Activated CD4-positive, alpha-beta T cell treated with anti-CD3 and anti-CD28 coated beads, Interleukin-2, amount 10 ng/mL, durations not matched to agents 7 days and 5 days (primary cell): ENCODE data around the gene NFKB1. TPM values are rescaled to one million over a fixed set of nuclear protein-coding genes. Genes with fewer than 3 reads are reported as not detected.

ENCODE experiments used
- CTCF ChIA-PET: fragments of 350-600 bp; sonication (Branson Sonifier 250); formaldehyde crosslinking; loops from one replicate; lab custom pipeline; 2021; ENCODE audit warnings: antibody characterized with exemption; lab: Charles Lee
- POLR2A ChIA-PET: fragments of 350-600 bp; sonication (Branson Sonifier 250); formaldehyde crosslinking; loops from one replicate; lab custom pipeline; 2021; ENCODE audit warnings: antibody characterized with exemption; lab: Charles Lee
- DNase-seq: peaks from one replicate; pipeline ENCODE4 v3.0.0-alpha.2; 2020
- H3K27ac Mint-ChIP-seq: one replicate; pipeline ENCODE4 v1.8.0; 2021; ENCODE audit warnings: mild to moderate bottlenecking, moderate library complexity, mixed read lengths
- H3K27me3 Mint-ChIP-seq: one replicate; pipeline ENCODE4 v1.8.0; 2021; ENCODE audit warnings: mixed read lengths
- H3K36me3 Mint-ChIP-seq: one replicate; pipeline ENCODE4 v1.8.0; 2021; ENCODE audit warnings: low read depth, mixed read lengths
- H3K4me1 Mint-ChIP-seq: one replicate; pipeline ENCODE4 v1.8.0; 2021; ENCODE audit warnings: mixed read lengths
- H3K4me3 Mint-ChIP-seq: one replicate; pipeline ENCODE4 v1.8.0; 2021; ENCODE audit warnings: mild to moderate bottlenecking, moderate library complexity, mixed read lengths
- H3K9me3 Mint-ChIP-seq: one replicate; pipeline ENCODE4 v1.8.0; 2021; ENCODE audit warnings: mixed read lengths
- total RNA-seq, 2 experiments: library from RNA; stranded (reverse); gene quantifications; one replicate each; pipeline ENCODE4 v1.2.3, GENCODE V29; 2021

Gene NFKB1
- total RNA-seq, 2 experiments from 2014 or later = 135 to 142 TPM

DNA sequence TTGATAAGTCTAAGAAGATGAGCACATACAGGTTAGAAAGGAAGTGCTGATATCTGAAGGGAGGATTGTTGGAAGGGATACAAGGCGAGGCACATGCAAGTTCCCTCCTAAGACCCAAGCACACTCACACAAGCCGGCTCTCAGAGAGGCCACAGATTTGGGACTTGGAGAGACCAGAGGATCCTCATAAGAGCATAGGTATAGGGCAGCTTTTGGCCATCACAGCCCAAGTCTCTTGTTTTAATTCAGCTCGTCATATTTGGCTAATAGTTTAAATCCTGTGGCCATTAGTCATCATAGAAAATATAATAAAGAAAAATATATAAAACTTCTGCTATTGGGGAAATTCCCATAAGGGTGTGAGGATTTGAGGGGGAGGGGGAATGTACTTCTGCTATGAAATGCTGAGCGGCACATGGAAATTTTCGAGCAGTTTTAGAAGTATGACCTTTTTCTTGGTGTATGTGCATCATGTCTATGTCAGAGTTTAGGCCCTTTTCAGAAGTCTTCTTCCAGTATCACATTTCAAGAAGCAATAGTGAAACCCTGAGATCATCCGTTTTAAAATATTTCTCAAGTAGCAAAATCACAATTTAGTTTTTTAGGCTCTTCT lies 97.7 kb downstream of the NFKB1 start:
- Mint-ChIP-seq H3K9me3 (peaks cover 9% of the 10 kb centered on the region), H3K36me3 (peaks cover 89% of the 10 kb centered on the region), H3K4me1 (peaks cover 85% of the 10 kb centered on the region), H3K27ac (peak overlapping the region; percentile 94), H3K4me3 (peak overlapping the region; percentile 51), H3K27me3 (no peaks in the 10 kb centered on the region)
- POLR2A ChIA-PET = interaction anchor here (0.6 kb wide), 1 partner anchor 254 kb away, joined by 3 read pairs; no protein-coding TSS in a partner anchor
- no peak for DNase-seq
- CTCF ChIA-PET = interaction anchor here (0.9 to 1.3 kb wide), 5 partner anchors 10 to 153 kb away, joined by 3 read pairs; no protein-coding TSS in a partner anchor

DNA sequence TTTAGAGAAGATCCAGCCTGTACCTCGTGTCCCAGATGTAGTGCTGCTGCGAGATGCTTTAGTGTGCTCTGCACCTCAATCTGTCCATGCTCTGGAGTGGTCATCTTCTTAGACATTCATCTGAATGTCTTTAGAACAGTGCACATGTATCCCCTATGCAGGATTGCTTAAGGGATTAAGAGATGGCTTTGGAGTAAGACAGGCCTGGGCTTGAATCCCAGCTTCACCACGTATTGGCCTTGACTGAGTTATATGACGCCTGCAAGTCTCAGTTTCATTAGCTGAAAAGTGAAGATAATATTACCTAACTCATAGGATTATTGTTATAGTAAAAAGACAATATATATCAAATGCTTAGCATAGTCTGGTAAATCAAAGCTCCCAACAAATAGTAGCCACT lies 98.3 kb downstream of the NFKB1 start:
- peak overlapping the region; percentile 24 for H3K4me3 Mint-ChIP-seq
- H3K9me3 Mint-ChIP-seq = peaks cover 9% of the 10 kb centered on the region
- peak overlapping the region; percentile 94 for H3K27ac Mint-ChIP-seq

DNA sequence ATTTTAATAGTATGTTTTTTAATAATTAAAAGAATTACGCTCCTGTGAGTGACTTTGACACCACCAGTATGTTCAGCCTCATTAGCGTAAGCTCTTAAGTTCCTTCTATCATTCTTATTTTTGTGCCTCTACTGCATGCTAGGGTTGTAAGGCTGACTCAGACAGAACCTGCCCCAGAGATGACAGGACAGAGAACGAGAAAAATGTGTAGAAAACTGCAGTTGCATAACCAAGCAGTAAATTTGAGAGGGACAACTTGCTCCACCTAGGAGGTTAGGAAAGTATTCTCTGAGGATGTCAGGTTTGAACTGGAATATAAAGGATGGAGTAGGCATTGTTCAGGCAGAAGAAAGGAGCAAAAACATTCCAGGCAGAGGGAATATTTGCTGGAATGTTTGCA lies 98.7 kb downstream of the NFKB1 start:
- no peak for DNase-seq
- H3K36me3 Mint-ChIP-seq = peaks cover 88% of the 10 kb centered on the region
- peak overlapping the region; percentile 33 for H3K27ac Mint-ChIP-seq
- ChIA-PET CTCF (interaction anchor here (0.9 to 1.2 kb wide), 3 partner anchors 9 to 23 kb away, joined by 3 read pairs; no protein-coding TSS in a partner anchor), POLR2A (no interaction called here)
- peaks cover 9% of the 10 kb centered on the region for H3K9me3 Mint-ChIP-seq
- H3K27me3 Mint-ChIP-seq = no peaks in the 10 kb centered on the region
- H3K4me1 Mint-ChIP-seq = peaks cover 83% of the 10 kb centered on the region
- H3K4me3 Mint-ChIP-seq = no peak overlapping the region

More for the DNA sequence above, 98.3 kb downstream of the NFKB1 start:
- Mint-ChIP-seq H3K27me3 (no peaks in the 10 kb centered on the region), H3K36me3 (peaks cover 88% of the 10 kb centered on the region), H3K4me1 (peaks cover 83% of the 10 kb centered on the region)
- no peak for DNase-seq
- POLR2A ChIA-PET = no interaction called here
- CTCF ChIA-PET = interaction anchor here (0.9 to 1.2 kb wide), 3 partner anchors 10 to 23 kb away, joined by 3 read pairs; no protein-coding TSS in a partner anchor

DNA sequence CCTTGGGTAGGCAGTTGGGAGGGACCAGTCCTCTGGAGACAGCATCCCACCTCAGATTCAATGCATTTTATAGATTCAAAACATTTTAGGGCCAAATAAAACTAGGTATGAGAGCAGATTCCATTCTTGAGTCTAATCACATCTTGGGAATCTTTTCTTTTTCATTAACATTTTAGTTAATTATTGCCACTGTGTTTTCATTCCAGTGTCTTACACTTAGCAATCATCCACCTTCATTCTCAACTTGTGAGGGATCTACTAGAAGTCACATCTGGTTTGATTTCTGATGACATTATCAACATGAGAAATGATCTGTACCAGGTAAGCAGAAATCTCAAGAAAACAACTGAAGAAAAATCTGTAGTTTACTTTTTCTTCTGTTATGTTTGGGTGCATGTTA lies 99.5 kb downstream of the NFKB1 start:
- Mint-ChIP-seq H3K27ac (no peak overlapping the region), H3K9me3 (peaks cover 9% of the 10 kb centered on the region), H3K4me1 (peaks cover 84% of the 10 kb centered on the region)

DNA sequence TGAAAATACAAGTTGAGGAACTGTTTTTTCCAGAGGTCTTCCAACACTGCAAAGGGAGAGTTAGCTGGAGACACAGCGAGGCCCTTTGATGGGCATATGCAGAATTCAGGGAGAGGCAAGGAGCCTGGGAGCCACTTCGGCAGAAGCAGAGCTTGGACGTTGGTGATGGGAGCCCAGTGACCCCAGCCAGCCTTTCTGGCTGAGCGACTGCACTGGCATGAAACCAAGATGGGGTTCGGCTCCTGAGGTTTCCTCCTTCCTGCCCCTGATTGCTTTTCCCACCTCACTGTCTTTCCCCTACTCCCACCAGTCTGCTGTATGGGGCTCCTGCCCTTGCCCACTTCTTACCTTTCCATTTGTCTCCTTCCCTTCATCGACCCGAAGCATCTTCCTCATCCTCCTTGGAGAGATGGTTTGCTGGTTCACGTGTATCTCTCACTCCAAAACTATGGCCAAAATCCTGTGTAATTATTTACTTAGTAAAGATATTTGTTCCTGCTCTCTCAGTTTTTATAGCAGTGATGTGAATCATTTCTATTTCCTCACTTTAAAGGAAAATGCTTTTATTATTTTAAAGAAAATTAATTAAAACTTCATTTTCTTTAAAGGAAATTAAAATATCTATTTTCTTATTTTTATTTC lies 100.5 kb downstream of the NFKB1 start:
- DNase-seq = no peak
- no peak overlapping the region for H3K4me3 Mint-ChIP-seq
- H3K27ac Mint-ChIP-seq = no peak overlapping the region
- no peaks in the 10 kb centered on the region for H3K27me3 Mint-ChIP-seq
- CTCF ChIA-PET = no interaction called here
- peaks cover 80% of the 10 kb centered on the region for H3K4me1 Mint-ChIP-seq
- H3K36me3 Mint-ChIP-seq = peaks cover 84% of the 10 kb centered on the region
- H3K9me3 Mint-ChIP-seq = peaks cover 9% of the 10 kb centered on the region
- POLR2A ChIA-PET = no interaction called here

More for the DNA sequence above, 99.5 kb downstream of the NFKB1 start:
- ChIA-PET POLR2A (no interaction called here), CTCF (no interaction called here)
- Mint-ChIP-seq H3K4me3 (no peak overlapping the region), H3K36me3 (peaks cover 87% of the 10 kb centered on the region), H3K27me3 (no peaks in the 10 kb centered on the region)
- DNase-seq = no peak

DNA sequence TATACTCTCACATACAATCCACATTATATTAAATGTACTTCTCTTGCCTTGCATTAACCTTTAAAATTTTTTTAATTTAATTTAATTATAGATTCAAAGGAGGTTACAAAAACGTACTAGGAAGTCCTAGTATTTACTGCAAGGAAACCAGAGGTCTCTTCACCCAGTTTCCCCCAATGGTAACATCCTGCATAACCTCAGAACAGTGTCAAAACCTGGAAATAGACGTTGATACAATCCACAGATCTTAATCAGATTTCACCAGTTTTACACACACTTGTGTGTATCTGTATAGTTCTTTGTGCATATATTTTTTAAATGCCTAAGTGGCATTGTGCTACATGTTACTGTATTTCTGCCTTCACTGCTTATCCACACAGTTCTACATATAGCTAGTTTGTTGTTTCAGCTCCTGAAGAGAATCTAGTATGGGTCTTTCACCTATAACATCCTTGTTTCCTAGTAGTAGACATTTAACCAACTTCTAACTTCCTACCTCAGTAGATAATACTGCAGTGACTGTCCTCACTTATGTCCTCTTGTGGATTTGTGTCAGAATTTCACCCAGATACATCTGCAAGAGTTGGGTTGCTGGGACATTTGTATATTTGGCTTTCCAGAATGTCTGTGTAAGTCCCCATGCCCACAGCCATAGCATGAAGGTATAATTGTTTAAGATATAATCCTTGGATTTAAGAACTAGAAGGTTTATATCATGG lies 103.2 kb downstream of the NFKB1 start:
- no peak for DNase-seq
- CTCF ChIA-PET = interaction anchor here (1.0 to 1.4 kb wide), 3 partner anchors 14 to 15 kb away, joined by 3 to 4 read pairs (median 3); no protein-coding TSS in a partner anchor
- peaks cover 87% of the 10 kb centered on the region for H3K36me3 Mint-ChIP-seq
- POLR2A ChIA-PET = no interaction called here
- H3K27ac Mint-ChIP-seq = no peak overlapping the region
- peaks cover 75% of the 10 kb centered on the region for H3K4me1 Mint-ChIP-seq
- no peak overlapping the region for H3K4me3 Mint-ChIP-seq
- H3K9me3 Mint-ChIP-seq = peaks cover 9% of the 10 kb centered on the region
- H3K27me3 Mint-ChIP-seq = no peaks in the 10 kb centered on the region

DNA sequence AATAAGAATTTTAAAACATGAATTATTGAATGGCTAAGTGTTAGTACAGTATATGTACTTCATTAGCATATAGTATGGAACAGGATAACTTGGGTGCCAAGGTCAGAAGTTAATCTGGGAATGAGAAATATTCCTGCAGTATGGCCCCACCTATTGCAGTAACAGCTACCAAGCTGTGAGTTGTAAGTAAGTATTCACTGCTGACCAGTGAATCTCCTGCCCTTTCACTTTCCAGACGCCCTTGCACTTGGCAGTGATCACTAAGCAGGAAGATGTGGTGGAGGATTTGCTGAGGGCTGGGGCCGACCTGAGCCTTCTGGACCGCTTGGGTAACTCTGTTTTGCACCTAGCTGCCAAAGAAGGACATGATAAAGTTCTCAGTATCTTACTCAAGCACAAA lies 105.1 kb downstream of the NFKB1 start:
- ChIA-PET CTCF (interaction anchor here (1.3 kb wide), 2 partner anchors 10 to 20 kb away, joined by 4 read pairs; no protein-coding TSS in a partner anchor), POLR2A (no interaction called here)
- Mint-ChIP-seq H3K27ac (peak overlapping the region; percentile 41), H3K9me3 (peaks cover 8% of the 10 kb centered on the region), H3K27me3 (no peaks in the 10 kb centered on the region), H3K4me3 (no peak overlapping the region), H3K4me1 (peaks cover 77% of the 10 kb centered on the region), H3K36me3 (peaks cover 87% of the 10 kb centered on the region)
- DNase-seq = no peak

DNA sequence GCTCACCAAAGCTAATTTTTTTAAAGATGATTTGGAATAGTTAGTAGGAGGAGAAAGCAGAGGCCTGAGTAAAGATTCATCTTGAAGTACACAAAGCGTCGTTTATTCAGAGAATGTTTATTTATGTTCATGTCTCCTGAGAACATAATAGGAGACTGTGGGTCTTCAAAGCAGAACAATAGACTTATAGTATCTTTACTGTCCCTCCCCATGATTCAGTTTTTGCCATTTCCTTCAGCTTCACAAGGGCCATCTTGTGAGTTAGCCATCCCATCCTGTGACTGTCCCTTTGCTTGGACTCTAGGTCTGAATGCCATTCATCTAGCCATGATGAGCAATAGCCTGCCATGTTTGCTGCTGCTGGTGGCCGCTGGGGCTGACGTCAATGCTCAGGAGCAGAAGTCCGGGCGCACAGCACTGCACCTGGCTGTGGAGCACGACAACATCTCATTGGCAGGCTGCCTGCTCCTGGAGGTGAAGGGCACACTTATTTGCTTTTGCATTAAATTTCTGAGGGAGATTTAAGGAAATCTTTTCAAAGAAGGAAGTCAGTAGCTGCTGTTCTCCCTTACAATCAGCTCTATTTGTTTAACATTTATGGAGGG lies 105.8 kb downstream of the NFKB1 start:
- Mint-ChIP-seq H3K36me3 (peaks cover 88% of the 10 kb centered on the region), H3K27ac (no peak overlapping the region), H3K4me3 (no peak overlapping the region), H3K4me1 (peaks cover 79% of the 10 kb centered on the region), H3K27me3 (no peaks in the 10 kb centered on the region), H3K9me3 (peaks cover 8% of the 10 kb centered on the region)
- DNase-seq = no peak
- POLR2A ChIA-PET = no interaction called here
- CTCF ChIA-PET = interaction anchor here (0.8 to 1.3 kb wide), 2 partner anchors 9 to 19 kb away, joined by 3 to 4 read pairs; no protein-coding TSS in a partner anchor

DNA sequence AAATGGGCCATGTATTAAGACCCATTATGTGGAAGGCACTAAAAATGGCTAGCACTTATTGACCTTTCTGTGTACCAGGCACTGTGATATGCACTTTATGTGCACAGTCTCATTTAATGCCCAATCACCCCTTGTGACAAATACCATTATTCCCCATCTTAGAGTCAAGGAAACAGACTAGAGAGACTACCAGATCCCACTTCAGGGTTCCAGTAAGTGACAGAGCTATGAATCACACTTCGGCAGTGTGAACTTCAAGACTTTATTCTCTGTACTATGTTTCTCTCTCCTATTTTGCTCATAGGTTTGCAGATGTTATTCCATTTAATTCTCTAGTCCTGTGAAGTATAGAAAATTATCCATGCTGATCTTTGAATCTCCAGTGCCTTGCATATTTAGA lies 107.0 kb downstream of the NFKB1 start:
- ChIA-PET CTCF (interaction anchor here (1.0 kb wide), 1 partner anchor 17 kb away, joined by 3 read pairs; no protein-coding TSS in a partner anchor), POLR2A (no interaction called here)
- DNase-seq = no peak
- peaks cover 92% of the 10 kb centered on the region for H3K36me3 Mint-ChIP-seq
- no peaks in the 10 kb centered on the region for H3K27me3 Mint-ChIP-seq
- no peak overlapping the region for H3K27ac Mint-ChIP-seq
- H3K4me3 Mint-ChIP-seq = no peak overlapping the region
- peaks cover 87% of the 10 kb centered on the region for H3K4me1 Mint-ChIP-seq
- H3K9me3 Mint-ChIP-seq = peaks cover 5% of the 10 kb centered on the region

DNA sequence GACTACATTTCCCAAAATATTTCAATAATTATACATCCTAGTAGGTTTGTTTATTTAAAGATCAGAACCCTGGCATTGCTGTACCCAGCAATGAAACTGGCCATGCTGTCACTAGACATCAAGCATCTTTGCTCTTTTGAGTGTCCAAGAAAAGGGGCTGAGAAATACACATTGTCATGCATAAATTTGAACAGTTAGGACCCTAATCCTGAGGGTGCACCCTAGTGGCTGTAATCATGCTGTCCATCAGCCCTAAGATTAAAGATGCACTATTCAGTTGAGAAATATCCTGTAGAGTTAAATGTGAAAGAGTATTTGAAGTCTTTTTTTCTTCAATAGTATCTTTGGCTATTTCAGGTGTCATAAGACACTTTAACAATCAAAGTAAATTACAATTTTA lies 108.8 kb downstream of the NFKB1 start:
- peak overlapping the region; percentile 3 for H3K27ac Mint-ChIP-seq
- H3K4me1 Mint-ChIP-seq = peaks cover 88% of the 10 kb centered on the region
- peaks cover 93% of the 10 kb centered on the region for H3K36me3 Mint-ChIP-seq
- CTCF ChIA-PET = interaction anchor here (0.5 to 1.5 kb wide), 5 partner anchors 11 to 77 kb away, joined by 3 to 5 read pairs (median 3); no protein-coding TSS in a partner anchor
- POLR2A ChIA-PET = no interaction called here
- no peak overlapping the region for H3K4me3 Mint-ChIP-seq
- no peaks in the 10 kb centered on the region for H3K9me3 Mint-ChIP-seq
- DNase-seq = no peak
- no peaks in the 10 kb centered on the region for H3K27me3 Mint-ChIP-seq

DNA sequence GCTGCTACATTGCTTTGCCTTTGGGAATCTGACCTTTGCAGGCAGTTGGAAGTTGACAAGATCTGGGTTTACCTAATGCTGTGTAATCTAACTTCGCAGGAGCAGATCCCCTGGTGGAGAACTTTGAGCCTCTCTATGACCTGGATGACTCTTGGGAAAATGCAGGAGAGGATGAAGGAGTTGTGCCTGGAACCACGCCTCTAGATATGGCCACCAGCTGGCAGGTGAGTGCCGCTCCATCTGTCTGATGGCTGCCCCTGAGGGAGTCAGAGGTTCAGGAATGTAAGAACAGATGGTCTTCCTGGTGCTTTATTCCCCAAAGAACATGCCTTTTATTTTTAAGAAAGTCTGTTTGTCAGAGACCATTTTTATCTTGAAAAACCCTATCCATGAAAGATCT lies 109.3 kb downstream of the NFKB1 start:
- peaks cover 88% of the 10 kb centered on the region for H3K4me1 Mint-ChIP-seq

DNA sequence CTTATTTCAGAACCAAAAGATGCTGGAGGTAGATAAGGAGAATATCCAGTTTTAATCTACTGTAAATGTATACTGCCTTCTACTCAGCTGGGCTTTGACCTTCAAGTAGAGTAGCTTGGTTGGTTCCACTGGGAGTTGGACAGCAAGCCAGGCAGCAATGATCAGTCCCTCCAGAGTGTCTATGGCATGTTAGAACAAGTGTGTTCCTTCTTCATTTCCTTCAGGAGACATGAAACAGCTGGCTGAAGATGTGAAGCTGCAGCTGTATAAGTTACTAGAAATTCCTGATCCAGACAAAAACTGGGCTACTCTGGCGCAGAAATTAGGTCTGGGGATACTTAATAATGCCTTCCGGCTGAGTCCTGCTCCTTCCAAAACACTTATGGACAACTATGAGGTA lies 111.1 kb downstream of the NFKB1 start:
- H3K27ac Mint-ChIP-seq = peak overlapping the region; percentile 95
- no peak for DNase-seq
- POLR2A ChIA-PET = no interaction called here
- CTCF ChIA-PET = interaction anchor here (0.6 to 2.9 kb wide), 8 partner anchors 8 to 163 kb away, joined by 3 to 7 read pairs (median 4); no protein-coding TSS in a partner anchor
- H3K4me3 Mint-ChIP-seq = peak overlapping the region; percentile 62
- H3K36me3 Mint-ChIP-seq = peaks cover 95% of the 10 kb centered on the region
- H3K9me3 Mint-ChIP-seq = no peaks in the 10 kb centered on the region
- peaks cover 90% of the 10 kb centered on the region for H3K4me1 Mint-ChIP-seq
- H3K27me3 Mint-ChIP-seq = no peaks in the 10 kb centered on the region

More for the DNA sequence above, 109.3 kb downstream of the NFKB1 start:
- Mint-ChIP-seq H3K9me3 (no peaks in the 10 kb centered on the region), H3K27me3 (no peaks in the 10 kb centered on the region), H3K36me3 (peaks cover 93% of the 10 kb centered on the region), H3K27ac (peak overlapping the region; percentile 95), H3K4me3 (no peak overlapping the region)
- ChIA-PET CTCF (interaction anchor here (0.5 to 2.9 kb wide), 8 partner anchors 10 to 161 kb away, joined by 3 to 7 read pairs (median 4); no protein-coding TSS in a partner anchor), POLR2A (no interaction called here)
- DNase-seq = no peak
